Dendritic cell treated with granulocyte-macrophage colony-stimulating factor and Interleukin-4, amounts not matched to agents 40 ng/mL and 50 ng/mL, for 4 days (primary cell): Measurements from ENCODE around the gene PARD3.

Experiments used
- H3K27ac Mint-ChIP-seq: one replicate; pipeline ENCODE4 v1.8.0; 2022; ENCODE audit warnings: mild to moderate bottlenecking, mixed read lengths
- H3K27me3 Mint-ChIP-seq: one replicate; pipeline ENCODE4 v1.8.0; 2022; ENCODE audit warnings: mild to moderate bottlenecking, mixed read lengths
- H3K36me3 Mint-ChIP-seq: one replicate; pipeline ENCODE4 v1.8.0; 2022; ENCODE audit warnings: low read depth, mixed read lengths
- H3K4me1 Mint-ChIP-seq: one replicate; pipeline ENCODE4 v1.8.0; 2022; ENCODE audit warnings: low read depth, mixed read lengths
- H3K4me3 Mint-ChIP-seq: one replicate; pipeline ENCODE4 v1.8.0; 2022; ENCODE audit warnings: mild to moderate bottlenecking, moderate library complexity, mixed read lengths
- H3K9me3 Mint-ChIP-seq: one replicate; pipeline ENCODE4 v1.8.0; 2022; ENCODE audit warnings: mixed read lengths
- intact Hi-C: fragments of 100-400 bp; cut with micrococcal nuclease; formaldehyde crosslinking; loops from one replicate; pipeline ENCODE4 v1.15.0; 2022

Gene PARD3

DNA sequence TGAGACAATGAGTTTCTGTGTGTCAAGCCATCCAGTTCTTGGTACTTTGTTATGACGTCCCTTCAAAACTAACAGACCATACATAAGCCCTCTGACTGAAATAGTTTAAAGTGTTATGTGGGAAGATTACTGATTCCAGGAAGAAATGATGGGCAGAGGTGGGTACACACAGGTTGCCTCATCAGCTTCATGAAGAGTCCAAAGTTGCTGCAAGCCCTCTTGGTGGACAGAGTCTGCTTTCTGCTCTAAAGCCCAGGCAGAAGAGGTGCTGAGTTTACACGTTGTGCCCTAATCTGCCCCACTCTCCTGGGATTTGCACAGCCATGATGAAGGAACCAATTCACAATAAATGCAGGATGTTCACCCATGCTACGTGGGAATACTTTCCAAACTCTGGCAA, 187.4 kb downstream of the PARD3 start:
- Mint-ChIP-seq H3K4me3 (no peak overlapping the region), H3K9me3 (no peaks in the 10 kb centered on the region), H3K27ac (no peak overlapping the region), H3K36me3 (no peaks in the 10 kb centered on the region), H3K4me1 (peaks cover 6% of the 10 kb centered on the region), H3K27me3 (peaks cover 3% of the 10 kb centered on the region)
- intact Hi-C loops: no loop called here

GRCh38 chr10:34627331-34627730, 187.8 kb downstream of the PARD3 start:
- Mint-ChIP-seq H3K27me3 (peaks cover 3% of the 10 kb centered on the region), H3K9me3 (no peaks in the 10 kb centered on the region), H3K4me1 (peaks cover 6% of the 10 kb centered on the region), H3K4me3 (no peak overlapping the region), H3K27ac (no peak overlapping the region), H3K36me3 (no peaks in the 10 kb centered on the region)
- intact Hi-C loops: no loop called here

GRCh38 chr10:34626158-34626880, 188.8 kb downstream of the PARD3 start:
- no peak overlapping the region for H3K27ac Mint-ChIP-seq
- peaks cover 3% of the 10 kb centered on the region for H3K27me3 Mint-ChIP-seq
- intact Hi-C loops: no loop called here
- peaks cover 6% of the 10 kb centered on the region for H3K4me1 Mint-ChIP-seq
- no peak overlapping the region for H3K4me3 Mint-ChIP-seq
- no peaks in the 10 kb centered on the region for H3K9me3 Mint-ChIP-seq
- H3K36me3 Mint-ChIP-seq: no peaks in the 10 kb centered on the region

DNA sequence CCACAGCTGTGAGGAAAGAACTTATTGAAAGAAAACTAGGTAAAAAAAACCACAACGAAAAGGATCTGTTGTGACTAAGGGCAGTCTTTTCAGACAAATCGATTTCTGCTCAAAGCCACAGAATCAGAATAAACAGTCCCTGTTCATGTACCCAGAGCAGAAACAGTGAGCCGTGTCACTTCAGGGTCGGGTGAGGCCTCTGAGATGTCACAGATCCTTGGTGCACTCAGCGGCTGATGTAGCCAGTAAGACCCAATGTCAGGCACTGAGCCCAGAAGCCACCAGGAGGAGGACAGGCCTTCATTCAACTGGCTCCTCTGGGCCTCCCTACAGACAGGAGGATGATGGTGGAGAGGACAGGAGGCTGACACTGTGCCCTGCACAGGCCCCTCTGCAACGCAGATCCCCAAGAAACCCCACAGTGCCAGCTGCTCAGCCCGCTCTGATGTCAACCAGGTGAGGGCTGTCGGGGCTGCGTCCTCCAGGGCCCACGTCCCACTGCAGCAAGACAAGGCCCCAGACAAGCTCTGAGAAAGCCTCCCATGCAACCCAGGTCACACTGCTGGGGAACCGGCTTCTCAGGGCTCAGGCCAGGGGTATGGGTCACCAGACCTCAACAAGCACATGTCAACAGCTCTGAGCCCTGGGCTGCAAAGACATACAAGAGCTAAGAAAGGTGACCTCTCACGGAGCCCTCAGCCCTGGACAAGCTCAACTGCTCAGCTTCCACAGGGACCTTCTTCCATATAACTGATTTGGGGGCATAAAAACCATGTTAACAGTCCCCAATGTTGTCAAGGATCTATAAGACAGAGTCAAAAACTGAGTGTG, 190.6 kb downstream of the PARD3 start:
- no peaks in the 10 kb centered on the region for H3K36me3 Mint-ChIP-seq
- intact Hi-C loops: no loop called here
- H3K27me3 Mint-ChIP-seq: peaks cover 5% of the 10 kb centered on the region
- H3K9me3 Mint-ChIP-seq: no peaks in the 10 kb centered on the region
- H3K27ac Mint-ChIP-seq: no peak overlapping the region
- peaks cover 10% of the 10 kb centered on the region for H3K4me1 Mint-ChIP-seq
- H3K4me3 Mint-ChIP-seq: no peak overlapping the region

- Mint-ChIP-seq H3K4me3 (no peak overlapping the region), H3K27me3 (peaks cover 5% of the 10 kb centered on the region)
- intact Hi-C loops: no loop called here
Measured at GRCh38 chr10:34622945-34623344, 192.2 kb downstream of the PARD3 start.

GRCh38 chr10:34618611-34619010, 196.5 kb downstream of the PARD3 start:
- Mint-ChIP-seq H3K4me1 (peaks cover 5% of the 10 kb centered on the region), H3K4me3 (no peak overlapping the region), H3K27ac (no peak overlapping the region), H3K36me3 (no peaks in the 10 kb centered on the region), H3K27me3 (peaks cover 2% of the 10 kb centered on the region), H3K9me3 (no peaks in the 10 kb centered on the region)
- intact Hi-C loops: no loop called here

More at GRCh38 chr10:34622945-34623344, 192.2 kb downstream of the PARD3 start:
- H3K36me3 Mint-ChIP-seq: no peaks in the 10 kb centered on the region
- peaks cover 10% of the 10 kb centered on the region for H3K4me1 Mint-ChIP-seq
- no peaks in the 10 kb centered on the region for H3K9me3 Mint-ChIP-seq
- H3K27ac Mint-ChIP-seq: no peak overlapping the region

DNA sequence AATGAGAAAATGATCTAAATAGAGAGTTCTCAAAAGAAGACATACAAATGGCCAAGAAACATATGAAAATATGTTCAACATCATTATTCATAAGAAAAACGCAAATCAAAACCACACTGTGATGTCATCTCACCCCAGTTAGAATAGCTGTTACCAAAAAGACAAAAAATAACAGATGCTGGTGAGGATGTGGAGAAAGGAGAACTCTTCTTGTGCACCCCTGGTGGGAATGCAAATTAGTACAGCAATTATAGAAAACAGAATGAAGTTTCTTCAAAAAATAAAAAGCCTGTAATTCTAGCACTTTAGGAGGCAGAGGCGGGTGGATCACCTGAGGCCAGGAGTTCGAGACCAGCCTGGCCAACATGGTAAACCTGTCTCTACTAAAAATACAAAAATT, 199.3 kb downstream of the PARD3 start:
- intact Hi-C loops: no loop called here
- peaks cover 5% of the 10 kb centered on the region for H3K4me1 Mint-ChIP-seq

DNA sequence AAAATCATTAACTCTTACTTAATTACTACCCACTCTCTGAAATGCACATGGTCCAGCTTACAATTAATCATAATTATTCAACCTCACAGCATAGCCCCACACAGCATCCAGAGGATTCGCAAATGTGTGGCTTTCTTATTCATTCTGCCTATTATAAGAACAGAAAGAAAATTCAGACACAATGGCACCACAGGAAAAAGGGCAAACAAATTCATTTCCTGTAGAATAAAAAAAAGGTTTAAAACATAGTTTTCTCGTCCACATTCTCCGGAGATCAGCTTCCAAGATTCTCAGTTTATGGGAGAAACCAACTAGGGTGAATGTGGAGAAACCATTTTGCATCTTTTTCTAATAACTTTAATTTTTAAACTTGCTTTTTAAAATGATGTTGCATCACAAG, 201.6 kb downstream of the PARD3 start:
- no peak overlapping the region for H3K4me3 Mint-ChIP-seq

More for the DNA sequence above, 199.3 kb downstream of the PARD3 start:
- Mint-ChIP-seq H3K27ac (no peak overlapping the region), H3K36me3 (no peaks in the 10 kb centered on the region), H3K9me3 (no peaks in the 10 kb centered on the region), H3K27me3 (peaks cover 2% of the 10 kb centered on the region), H3K4me3 (no peak overlapping the region)

DNA sequence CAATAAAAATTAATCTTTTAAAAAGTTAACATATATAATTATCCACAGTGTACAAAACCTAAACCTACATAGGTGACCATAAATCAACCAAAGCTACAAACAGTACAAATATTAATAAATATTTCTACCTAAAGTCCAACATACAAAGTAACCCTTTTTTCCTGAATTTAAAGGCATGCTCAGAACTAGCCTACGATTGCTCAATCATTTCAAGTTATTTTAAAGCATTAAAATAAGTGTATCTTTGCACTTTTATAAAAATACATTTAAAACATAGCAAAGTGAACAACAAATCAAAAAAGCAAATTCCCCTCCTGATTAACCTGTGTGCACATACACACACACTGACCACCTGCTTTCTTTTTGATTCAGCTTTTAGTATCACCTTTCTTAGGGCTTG, 202.2 kb downstream of the PARD3 start:
- intact Hi-C loops: no loop called here
- Mint-ChIP-seq H3K27me3 (no peaks in the 10 kb centered on the region), H3K27ac (no peak overlapping the region), H3K36me3 (no peaks in the 10 kb centered on the region), H3K9me3 (no peaks in the 10 kb centered on the region), H3K4me1 (no peaks in the 10 kb centered on the region), H3K4me3 (no peak overlapping the region)

More for the DNA sequence above, 201.6 kb downstream of the PARD3 start:
- no peaks in the 10 kb centered on the region for H3K9me3 Mint-ChIP-seq
- no peaks in the 10 kb centered on the region for H3K27me3 Mint-ChIP-seq
- intact Hi-C loops: no loop called here
- H3K27ac Mint-ChIP-seq: no peak overlapping the region
- no peaks in the 10 kb centered on the region for H3K36me3 Mint-ChIP-seq
- no peaks in the 10 kb centered on the region for H3K4me1 Mint-ChIP-seq

DNA sequence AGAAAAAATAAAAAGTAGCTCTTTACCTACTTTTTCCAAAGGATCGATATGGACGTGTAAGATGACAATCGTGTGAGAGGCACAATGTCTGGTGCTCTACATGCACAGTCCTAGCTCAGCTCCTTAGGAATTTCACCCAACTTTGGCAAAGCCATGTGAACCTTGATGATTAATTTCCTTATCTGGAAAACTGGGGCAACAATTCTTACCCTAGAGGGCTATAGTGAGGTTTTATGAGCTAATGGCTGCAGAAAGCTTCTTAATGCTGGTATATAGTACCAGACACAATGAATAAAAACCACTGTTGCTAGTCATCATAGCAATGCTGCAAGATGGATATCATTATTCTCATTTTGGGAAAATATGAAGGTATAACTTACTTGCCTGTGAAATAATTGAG, 202.7 kb downstream of the PARD3 start:
- H3K27me3 Mint-ChIP-seq: no peaks in the 10 kb centered on the region
- H3K27ac Mint-ChIP-seq: no peak overlapping the region
- H3K9me3 Mint-ChIP-seq: no peaks in the 10 kb centered on the region
- no peaks in the 10 kb centered on the region for H3K36me3 Mint-ChIP-seq
- no peak overlapping the region for H3K4me3 Mint-ChIP-seq
- no peaks in the 10 kb centered on the region for H3K4me1 Mint-ChIP-seq
- intact Hi-C loops: no loop called here

GRCh38 chr10:34609287-34609940, 205.7 kb downstream of the PARD3 start:
- Mint-ChIP-seq H3K4me3 (no peak overlapping the region), H3K36me3 (no peaks in the 10 kb centered on the region), H3K9me3 (no peaks in the 10 kb centered on the region), H3K27me3 (no peaks in the 10 kb centered on the region), H3K4me1 (no peaks in the 10 kb centered on the region), H3K27ac (no peak overlapping the region)
- intact Hi-C loops: no loop called here

DNA sequence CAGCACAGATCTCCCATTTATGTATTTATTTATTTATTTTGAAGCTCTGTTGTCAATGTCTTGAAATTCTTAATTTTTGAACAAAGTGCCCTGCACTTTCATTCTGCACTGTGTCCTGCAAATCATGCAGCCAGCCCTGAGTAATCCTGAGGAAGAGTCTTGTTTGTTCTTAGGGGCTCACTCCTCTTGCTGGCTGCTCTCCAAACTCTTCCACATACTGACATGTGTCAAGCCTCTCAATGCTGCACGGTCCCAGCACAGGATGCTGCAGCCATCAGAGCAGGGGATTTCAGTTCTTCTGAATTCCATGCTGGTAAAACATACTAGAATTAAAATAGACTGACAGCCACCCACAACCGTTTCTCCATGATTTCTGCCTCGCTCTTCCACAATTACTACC, 207.2 kb downstream of the PARD3 start:
- no peaks in the 10 kb centered on the region for H3K4me1 Mint-ChIP-seq
- H3K36me3 Mint-ChIP-seq: no peaks in the 10 kb centered on the region
- H3K27me3 Mint-ChIP-seq: no peaks in the 10 kb centered on the region
- no peaks in the 10 kb centered on the region for H3K9me3 Mint-ChIP-seq
- intact Hi-C loops: no loop called here
- H3K27ac Mint-ChIP-seq: no peak overlapping the region
- no peak overlapping the region for H3K4me3 Mint-ChIP-seq

DNA sequence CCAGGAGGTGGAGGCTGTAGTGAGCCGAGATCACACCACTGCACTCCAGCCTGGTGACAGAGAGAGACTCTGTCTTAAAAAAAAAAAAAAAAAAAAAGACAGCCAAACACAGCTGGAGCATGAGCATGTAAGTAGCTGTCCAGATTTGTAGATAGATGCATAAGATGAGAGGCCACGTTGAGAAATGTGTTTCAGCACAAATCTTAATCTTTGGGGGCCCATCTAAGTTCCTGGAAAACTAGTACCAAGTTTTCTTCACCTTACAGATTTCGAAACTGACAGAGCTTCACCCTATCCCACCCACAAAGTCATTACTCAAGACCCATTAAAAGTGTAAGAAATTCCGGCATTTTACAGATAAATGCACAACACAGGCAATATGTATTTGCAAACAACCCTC, 208.2 kb downstream of the PARD3 start:
- Mint-ChIP-seq H3K27me3 (no peaks in the 10 kb centered on the region), H3K4me1 (no peaks in the 10 kb centered on the region), H3K27ac (no peak overlapping the region), H3K9me3 (no peaks in the 10 kb centered on the region), H3K36me3 (no peaks in the 10 kb centered on the region), H3K4me3 (no peak overlapping the region)
- intact Hi-C loops: no loop called here

- Mint-ChIP-seq H3K27ac (no peak overlapping the region), H3K36me3 (no peaks in the 10 kb centered on the region), H3K9me3 (no peaks in the 10 kb centered on the region), H3K4me3 (no peak overlapping the region), H3K4me1 (no peaks in the 10 kb centered on the region), H3K27me3 (peaks cover 2% of the 10 kb centered on the region)
- intact Hi-C loops: no loop called here
Measured at GRCh38 chr10:34602478-34602877, 212.6 kb downstream of the PARD3 start.
